Spleen (tissue), 7 donors: ENCODE data around the gene PRR14.

ENCODE experiments used
- POLR2A ChIP-seq, 3 donors: fragments of 450-650 bp; IDR thresholded peaks; one replicate each; pipeline ENCODE4 v1.5.1; 2017; ENCODE audit warnings: antibody characterized with exemption in 3 of 3, mild to moderate bottlenecking in 1 of 3
- POLR2AphosphoS5 ChIP-seq, 3 donors: sonication (generic); formaldehyde crosslinking; IDR thresholded peaks; one replicate each; pipeline ENCODE4 v1.5.1; 2017; ENCODE audit warnings: antibody characterized with exemption in 3 of 3
- TF ChIP-seq, protein P1 (sequence below), 11 experiments: fragments of 200-600 bp in 7 of 11; fragments of 450-650 bp in 4 of 11; sonication (generic) in 4 of 11; IDR thresholded peaks in 8 of 11; conservative IDR thresholded peaks in 3 of 11; 1 replicate in 7 of 11; 2 replicates in 4 of 11; pipeline versions ENCODE4 v1.4.0 to v1.8.0; 2016 to 2021; ENCODE audit warnings: antibody characterized with exemption in 11 of 11, inconsistent platforms in 4 of 11, mild to moderate bottlenecking in 1 of 11
- donor health status: DM: no; HTN: no; CAD: no; lungs with moderate emphysema.
- donor health status: DM: no; HTN: no; CAD: no.
- donor health status: DM: no; HTN: no; CAD: no.

DNA sequence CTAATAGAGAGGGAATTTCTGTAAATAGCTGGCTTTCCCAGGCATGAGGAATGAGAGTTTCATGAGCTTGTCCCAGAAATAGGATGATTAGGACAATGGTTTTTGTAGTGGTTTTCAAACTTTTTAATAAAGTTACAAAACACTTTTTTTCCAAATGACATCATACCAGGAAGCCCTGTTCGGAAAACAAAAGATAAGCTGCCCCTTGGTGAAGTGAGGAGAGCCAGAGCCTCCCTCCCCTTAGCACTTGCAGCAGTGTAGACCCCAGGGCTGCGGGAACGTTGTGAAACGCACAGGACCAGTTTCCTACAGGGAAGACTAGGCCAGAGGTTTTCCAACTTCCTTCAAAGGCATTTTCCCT lies 15.1 kb downstream of the PRR14 start:
- TF ChIP-seq, protein P1, sequence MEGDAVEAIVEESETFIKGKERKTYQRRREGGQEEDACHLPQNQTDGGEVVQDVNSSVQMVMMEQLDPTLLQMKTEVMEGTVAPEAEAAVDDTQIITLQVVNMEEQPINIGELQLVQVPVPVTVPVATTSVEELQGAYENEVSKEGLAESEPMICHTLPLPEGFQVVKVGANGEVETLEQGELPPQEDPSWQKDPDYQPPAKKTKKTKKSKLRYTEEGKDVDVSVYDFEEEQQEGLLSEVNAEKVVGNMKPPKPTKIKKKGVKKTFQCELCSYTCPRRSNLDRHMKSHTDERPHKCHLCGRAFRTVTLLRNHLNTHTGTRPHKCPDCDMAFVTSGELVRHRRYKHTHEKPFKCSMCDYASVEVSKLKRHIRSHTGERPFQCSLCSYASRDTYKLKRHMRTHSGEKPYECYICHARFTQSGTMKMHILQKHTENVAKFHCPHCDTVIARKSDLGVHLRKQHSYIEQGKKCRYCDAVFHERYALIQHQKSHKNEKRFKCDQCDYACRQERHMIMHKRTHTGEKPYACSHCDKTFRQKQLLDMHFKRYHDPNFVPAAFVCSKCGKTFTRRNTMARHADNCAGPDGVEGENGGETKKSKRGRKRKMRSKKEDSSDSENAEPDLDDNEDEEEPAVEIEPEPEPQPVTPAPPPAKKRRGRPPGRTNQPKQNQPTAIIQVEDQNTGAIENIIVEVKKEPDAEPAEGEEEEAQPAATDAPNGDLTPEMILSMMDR (IDR thresholded peaks at IDR 0.05 in 8 of 11, conservative IDR thresholded peaks at IDR 0.05 in 3 of 11) = no peak
- no peak for TF ChIP-seq POLR2AphosphoS5 (IDR thresholded peaks at IDR 0.05)
- TF ChIP-seq POLR2A (IDR thresholded peaks at IDR 0.05) = no peak
